GM21576 (cell line): ENCODE results near the gene KCNK18.
"Not testable (repeated sequence)": the region's sequence is repeated elsewhere in the genome, so short reads cannot be mapped to it uniquely, and the experiment has no call there.

Experiments
- ATAC-seq: cut with Tn5 transposase; IDR thresholded peaks from one replicate; pipeline ENCODE4 v1.9.1; 2021; ENCODE audit warnings: mild to moderate bottlenecking, moderate library complexity; ENCODE audit not compliant: unreplicated experiment

The KCNK18 gene

GRCh38 chr10:117218654-117219053, 21.4 kb downstream of the KCNK18 start:
- ATAC-seq, result no peak

- no peak for ATAC-seq
Observed at GRCh38 chr10:117221156-117221711, 23.9 kb downstream of the KCNK18 start.

GRCh38 chr10:117222552-117222951, 25.3 kb downstream of the KCNK18 start:
- ATAC-seq, result no peak

GRCh38 chr10:117222976-117223692, 25.8 kb downstream of the KCNK18 start:
- ATAC-seq, result no peak

- ATAC-seq, result no peak
Observed at GRCh38 chr10:117223693-117224430, 26.6 kb downstream of the KCNK18 start.

- no peak for ATAC-seq
Observed at GRCh38 chr10:117224881-117225280, 27.6 kb downstream of the KCNK18 start.

- no peak for ATAC-seq
Observed at GRCh38 chr10:117226813-117227451, 29.6 kb downstream of the KCNK18 start.

GRCh38 chr10:117228210-117228609, 30.9 kb downstream of the KCNK18 start:
- no peak for ATAC-seq

- not testable (repeated sequence) for ATAC-seq
Observed at GRCh38 chr10:117230107-117230506, 32.8 kb downstream of the KCNK18 start.

GRCh38 chr10:117237401-117237991, 40.2 kb downstream of the KCNK18 start:
- ATAC-seq, result no peak

GRCh38 chr10:117239051-117239450, 41.8 kb downstream of the KCNK18 start:
- no peak for ATAC-seq

GRCh38 chr10:117239721-117240620, 42.7 kb downstream of the KCNK18 start:
- ATAC-seq, result no peak

GRCh38 chr10:117240621-117241529, 43.6 kb downstream of the KCNK18 start, which contains the start of gene SLC18A2:
SLC18A2 (plus strand) TSS chr10:117241114; CDS start chr10:117241694, 580 bp downstream.
- no peak for ATAC-seq

GRCh38 chr10:117241541-117242462, 44.5 kb downstream of the KCNK18 start:
- ATAC-seq, result no peak

GRCh38 chr10:117242463-117242832, 45.2 kb downstream of the KCNK18 start:
- no peak for ATAC-seq

- no peak for ATAC-seq
Observed at GRCh38 chr10:117246997-117247671, 49.8 kb downstream of the KCNK18 start.

GRCh38 chr10:117248750-117249465, 51.6 kb downstream of the KCNK18 start:
- ATAC-seq, result no peak
